GM19025 (cell line): ENCODE results near the gene GPR27.

ENCODE experiments used
- ATAC-seq: cut with Tn5 transposase; IDR thresholded peaks from one replicate; pipeline ENCODE4 v1.9.1; 2021; ENCODE audit warnings: mild to moderate bottlenecking, low read depth, moderate library complexity; ENCODE audit not compliant: unreplicated experiment

GPR27 gene, protein sequence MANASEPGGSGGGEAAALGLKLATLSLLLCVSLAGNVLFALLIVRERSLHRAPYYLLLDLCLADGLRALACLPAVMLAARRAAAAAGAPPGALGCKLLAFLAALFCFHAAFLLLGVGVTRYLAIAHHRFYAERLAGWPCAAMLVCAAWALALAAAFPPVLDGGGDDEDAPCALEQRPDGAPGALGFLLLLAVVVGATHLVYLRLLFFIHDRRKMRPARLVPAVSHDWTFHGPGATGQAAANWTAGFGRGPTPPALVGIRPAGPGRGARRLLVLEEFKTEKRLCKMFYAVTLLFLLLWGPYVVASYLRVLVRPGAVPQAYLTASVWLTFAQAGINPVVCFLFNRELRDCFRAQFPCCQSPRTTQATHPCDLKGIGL

DNA sequence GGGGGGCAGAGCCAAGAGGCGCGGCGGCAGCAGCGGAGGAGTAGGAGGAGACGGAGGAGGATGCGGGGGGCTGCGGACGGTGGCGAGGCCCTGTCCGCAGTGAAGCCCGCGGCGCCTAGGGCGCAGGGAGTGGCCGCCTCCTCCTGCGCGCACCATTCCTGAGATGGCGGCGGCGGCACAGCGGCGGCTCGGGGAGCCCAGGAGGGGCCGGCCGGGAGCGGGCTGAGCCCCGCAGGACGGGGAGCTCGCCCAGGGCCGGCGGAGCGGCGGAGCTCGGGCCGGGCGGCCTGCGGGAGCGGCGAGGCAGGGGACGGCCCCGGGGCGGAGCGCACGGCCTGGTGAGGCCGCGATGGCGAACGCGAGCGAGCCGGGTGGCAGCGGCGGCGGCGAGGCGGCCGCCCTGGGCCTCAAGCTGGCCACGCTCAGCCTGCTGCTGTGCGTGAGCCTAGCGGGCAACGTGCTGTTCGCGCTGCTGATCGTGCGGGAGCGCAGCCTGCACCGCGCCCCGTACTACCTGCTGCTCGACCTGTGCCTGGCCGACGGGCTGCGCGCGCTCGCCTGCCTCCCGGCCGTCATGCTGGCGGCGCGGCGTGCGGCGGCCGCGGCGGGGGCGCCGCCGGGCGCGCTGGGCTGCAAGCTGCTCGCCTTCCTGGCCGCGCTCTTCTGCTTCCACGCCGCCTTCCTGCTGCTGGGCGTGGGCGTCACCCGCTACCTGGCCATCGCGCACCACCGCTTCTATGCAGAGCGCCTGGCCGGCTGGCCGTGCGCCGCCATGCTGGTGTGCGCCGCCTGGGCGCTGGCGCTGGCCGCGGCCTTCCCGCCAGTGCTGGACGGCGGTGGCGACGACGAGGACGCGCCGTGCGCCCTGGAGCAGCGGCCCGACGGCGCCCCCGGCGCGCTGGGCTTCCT lies at the start of gene GPR27:
Gene GPR27, plus strand, starts transcription at position 155 of the 909 bp plus-strand sequence. Its CDS starts 195 bp downstream, at position 350.
- ATAC-seq, result no peak

DNA sequence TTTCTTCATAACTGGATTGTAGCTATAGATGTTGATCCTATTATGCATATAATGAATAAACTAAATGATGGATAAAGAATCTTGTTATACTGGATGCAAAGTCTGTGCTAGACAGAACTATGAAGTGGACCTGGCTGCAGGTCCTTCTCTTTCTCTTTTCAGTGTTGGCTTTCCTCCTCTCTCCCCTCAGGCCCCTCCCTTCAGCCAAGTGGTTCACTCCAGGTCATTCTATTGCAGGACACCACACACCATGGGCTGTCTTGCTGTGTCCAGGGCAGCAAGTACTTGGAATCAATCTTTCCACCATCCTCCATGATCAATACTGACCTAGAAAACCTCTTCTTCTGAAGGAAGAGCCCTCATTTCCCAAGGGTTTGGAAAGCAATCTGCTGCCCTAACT lies 48.7 kb upstream of the GPR27 start:
- ATAC-seq, result no peak

DNA sequence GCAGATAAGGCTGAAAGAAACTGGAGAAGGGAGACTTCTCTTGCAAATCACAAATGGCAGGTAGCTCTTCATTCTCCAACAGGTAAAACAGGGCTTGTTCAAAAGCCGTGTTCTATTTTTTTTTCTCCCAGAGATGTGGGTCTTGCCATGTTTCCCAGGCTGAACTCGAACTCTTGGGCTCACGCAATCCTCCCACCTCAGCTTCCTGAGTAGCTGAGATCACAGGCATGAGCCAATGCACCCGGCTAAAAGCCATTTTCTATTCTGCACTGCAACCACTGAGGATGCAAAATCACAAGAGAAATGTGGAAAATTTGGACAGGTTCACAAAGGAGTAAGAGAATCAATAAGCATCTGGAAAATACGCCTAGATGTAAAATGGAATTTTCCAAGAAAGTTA lies 48.0 kb upstream of the GPR27 start:
- no peak for ATAC-seq

DNA sequence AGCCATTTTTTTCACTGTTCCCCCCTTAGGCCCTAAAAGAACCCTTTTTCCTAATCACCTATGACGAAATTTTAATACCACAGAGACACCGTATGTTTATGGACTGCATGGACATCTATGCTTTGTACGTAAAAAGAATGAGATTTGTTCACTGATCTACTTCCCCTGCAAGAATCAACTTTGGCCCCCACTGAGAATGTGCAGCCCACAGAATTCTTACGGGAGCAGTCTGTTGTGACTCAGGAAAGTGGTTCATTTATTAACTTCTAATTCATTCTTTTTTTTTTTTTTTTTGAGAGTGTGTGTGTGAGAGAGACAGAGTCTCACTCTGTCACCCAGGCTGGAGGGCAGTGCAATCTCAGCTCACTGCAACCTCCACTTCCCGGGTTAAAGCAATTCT lies 46.1 kb upstream of the GPR27 start:
- no peak for ATAC-seq

DNA sequence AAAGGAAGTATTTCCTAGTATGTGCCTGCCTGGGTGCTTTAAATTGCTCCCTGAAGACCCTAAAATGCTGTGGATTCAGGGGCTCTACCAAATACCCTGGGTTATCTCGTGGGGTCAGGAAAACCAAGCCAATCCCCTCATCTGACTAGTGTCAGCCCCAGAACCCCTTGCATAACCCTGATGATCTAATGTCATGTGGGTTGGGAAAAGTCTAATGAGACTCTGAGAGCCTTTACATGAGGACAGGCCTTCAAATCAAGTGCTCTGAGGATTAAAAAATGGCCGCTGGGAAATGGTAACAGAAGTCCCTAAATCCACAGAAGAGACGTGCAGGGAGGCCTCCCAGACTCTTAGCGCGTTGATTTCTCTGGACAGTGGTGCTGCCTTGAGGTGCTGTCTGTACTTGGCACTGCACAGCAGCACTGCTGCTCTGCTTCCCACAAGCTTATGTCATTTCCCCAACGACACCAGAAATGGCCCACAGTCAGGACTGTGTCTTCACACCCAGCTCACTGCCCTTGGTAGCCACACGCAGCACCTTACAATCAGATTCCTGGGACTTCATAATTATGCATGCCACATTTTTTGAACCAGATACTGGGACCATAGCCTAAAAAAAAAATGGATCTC lies 45.1 kb upstream of the GPR27 start:
- ATAC-seq, result no peak

DNA sequence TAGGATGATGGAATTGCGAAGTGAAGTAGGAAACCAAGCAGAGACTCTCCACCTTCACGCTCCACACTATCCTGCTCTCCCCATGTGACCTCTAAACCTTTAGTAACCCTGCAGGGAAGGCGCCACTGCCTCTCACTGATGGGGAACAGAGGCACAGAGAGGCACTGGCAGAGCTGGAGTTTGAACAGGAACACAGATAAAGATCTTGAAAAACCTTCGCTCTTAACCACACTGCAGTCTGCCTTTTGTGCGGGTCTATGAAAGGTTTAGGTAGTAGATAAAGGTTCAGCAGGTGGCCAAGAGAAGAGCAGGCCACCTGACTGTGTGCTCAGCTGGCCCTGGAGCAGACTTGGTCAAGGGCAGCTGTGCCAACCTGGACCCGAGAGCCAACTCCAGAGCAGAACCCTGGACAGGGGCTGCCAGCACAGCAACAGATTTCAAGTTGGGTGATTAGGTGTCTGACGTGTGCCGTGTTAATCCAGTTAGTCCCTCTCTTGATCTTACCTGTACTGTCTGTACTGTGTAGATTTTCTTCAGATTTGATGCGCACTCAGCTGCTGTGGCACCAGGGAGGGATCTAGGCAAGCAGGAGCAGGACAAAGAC lies 43.6 kb upstream of the GPR27 start:
- no peak for ATAC-seq

DNA sequence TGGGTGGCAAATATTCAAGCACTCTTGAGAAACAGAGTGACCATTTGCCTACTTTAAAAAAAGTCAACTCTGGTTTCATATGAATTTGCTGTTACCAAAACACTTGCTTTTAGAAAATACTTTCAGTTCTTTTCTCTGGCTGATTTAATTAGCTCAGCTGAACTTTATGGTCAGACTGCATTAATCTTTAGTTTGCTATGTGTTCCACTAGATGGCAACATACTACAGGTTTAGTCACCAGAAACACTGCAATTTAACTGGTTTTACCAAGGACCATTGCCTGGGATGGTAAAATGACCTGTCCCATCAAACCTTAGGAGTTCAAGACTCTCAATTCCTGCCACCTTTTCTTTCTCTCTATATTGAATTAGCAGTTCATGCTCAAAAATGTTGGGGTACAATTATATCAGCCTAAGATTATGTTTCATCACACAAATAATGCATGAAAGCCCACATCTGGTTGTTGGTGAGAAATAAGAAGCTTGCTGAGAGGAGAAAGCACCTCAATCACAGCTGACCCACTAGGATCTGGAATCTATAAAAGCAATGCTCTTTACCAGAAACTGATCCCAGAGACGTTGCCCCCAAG lies 42.7 kb upstream of the GPR27 start:
- ATAC-seq, result peak; percentile 60

DNA sequence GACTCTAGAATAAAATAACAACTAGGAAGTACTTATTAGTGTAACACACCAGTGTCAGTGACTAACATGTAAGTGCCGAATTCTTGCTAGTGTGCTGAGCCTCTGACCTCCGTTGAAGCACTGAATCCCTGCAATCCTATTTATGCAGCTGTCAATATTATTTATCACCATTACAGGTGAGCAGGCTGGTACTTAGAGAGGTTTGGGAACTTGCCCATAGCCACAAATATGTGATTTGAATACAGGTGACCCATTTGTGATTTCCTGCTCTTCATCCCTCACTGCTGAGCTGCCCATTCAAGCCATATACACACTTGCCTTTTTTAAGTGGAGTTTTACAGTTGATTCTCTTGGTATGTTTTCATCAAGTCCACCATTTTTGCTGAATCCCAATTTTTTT lies 40.6 kb upstream of the GPR27 start:
- no peak for ATAC-seq

DNA sequence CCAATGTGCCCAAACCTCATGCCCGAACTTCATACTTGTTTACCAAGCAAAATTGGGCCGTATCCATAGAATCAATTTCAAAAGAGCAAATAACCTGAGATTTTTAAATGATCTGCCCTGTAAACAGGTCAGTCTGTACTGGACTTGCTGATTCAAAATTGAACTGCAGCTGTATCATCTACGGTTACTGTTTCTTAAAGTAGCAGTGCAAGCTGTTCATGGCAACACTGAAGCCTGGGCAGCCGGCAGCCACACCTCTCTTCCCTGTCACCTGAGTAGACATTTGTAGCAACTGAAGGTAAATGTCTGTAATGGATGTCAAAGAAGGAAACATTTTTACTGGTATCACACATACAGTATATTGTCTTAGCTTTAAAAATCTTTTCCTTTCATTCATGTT lies 39.1 kb upstream of the GPR27 start:
- no peak for ATAC-seq

DNA sequence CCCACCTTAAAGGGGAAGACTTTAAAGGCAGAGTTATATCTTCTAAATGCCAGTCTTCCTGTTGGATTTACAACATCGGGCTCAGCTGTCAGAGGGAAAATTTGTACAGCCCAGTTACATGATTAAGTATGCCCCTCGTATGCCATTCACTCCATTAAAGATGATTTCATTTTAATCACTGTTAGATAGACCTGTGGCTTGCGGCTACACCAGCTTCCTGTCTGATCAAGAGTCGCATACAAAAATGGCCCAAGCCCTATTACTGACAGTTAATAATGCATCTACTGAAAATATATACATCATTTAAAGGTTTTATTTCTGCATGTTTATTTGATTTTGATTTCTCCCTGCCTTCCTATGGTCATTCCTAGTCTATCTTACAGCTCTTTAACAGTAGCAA lies 35.6 kb upstream of the GPR27 start:
- no peak for ATAC-seq

DNA sequence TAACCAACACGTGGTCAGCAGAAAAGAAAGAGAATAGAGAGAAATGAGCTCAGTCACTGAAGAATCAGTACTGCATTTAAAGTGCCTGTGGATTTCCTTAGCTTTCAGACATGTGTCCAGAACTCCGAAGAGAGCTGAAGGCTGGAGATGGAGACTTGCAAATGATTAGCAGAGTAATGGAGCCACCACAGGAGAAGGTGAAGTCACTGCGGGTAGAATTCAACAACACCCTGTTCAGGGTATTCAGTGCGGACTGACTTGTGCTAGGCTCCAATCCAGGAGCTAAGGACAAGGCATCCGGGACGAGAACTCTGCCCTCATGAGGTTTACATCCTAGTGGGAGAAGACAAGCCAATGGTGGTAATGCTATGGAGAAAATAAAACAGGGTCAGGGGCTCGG lies 32.7 kb upstream of the GPR27 start:
- ATAC-seq, result no peak

DNA sequence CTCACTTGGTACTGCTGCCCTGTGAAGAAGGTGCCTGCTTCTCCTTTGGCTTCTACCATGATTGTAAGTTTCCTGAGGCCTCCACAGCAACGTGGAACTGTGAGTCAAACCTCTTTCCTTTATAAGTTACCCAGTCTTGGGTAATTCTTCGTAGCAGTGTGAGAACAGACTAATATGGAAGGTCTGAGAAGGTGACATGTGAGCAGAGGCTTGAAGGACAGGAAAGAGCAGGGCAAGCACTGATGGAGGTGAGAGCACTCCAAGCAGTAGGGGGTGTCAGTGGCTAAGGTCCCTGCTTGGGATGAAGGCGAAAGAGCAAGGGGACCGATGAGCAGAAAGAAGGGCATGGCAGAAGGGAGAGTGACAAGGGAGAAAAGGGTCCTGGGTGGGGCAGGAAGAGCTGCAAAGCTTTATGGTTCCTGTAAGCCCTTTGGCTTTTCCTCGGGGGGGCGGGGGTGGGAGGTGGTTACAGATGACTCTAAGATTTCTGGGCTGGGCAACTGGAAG lies 32.0 kb upstream of the GPR27 start:
- no peak for ATAC-seq

DNA sequence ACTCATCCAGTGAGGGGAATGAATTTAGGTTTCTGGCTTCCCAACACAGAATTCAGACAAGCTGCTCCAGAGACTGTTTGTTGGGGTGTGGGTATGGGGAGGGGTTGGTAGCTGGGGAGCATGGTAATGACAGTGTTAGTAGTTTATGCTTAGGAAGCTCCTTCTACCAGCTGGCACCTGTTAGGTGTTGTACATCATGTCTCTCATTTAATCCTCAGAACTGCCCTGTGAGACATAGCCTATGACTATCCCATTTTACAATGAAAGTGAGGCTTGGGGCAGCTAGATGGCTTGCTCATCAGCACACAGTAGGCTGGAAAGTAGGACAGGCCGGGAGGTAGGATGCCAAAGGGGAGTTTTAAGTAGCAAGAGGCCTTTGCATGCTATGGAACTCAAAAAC lies 31.0 kb upstream of the GPR27 start:
- ATAC-seq, result no peak

DNA sequence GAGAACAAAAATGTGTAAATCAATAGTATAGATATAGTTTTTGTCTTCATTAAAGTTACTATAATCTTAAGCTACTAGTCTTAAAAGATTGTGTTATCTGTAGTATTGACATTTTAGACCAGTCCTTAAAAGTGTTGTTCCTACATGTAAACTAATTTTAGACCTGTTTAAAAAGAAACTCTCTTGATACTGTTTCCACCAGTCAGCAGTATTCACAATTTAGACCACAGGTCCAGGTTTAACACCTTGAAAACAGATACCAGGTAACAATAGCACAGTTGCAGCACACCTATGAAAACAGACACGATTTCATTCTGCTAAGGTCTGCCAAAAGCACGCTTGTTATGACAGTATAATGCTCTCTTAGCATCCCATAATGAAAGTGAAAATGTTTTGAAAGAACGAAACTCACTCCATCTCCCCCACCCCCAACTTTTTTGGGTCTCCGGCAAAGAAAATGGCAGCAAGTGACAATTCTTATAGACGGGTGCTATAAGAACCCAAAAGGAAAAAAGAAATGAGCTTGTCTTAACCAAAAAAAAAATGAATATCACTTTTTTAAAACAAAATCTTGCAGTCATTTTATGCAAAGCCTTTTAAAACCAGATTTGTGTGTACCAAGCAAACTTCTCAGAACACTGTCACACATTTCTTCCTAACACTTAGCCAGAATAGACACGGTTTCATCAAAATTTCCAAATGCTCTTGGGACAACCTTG lies 30.0 kb upstream of the GPR27 start:
- no peak for ATAC-seq

DNA sequence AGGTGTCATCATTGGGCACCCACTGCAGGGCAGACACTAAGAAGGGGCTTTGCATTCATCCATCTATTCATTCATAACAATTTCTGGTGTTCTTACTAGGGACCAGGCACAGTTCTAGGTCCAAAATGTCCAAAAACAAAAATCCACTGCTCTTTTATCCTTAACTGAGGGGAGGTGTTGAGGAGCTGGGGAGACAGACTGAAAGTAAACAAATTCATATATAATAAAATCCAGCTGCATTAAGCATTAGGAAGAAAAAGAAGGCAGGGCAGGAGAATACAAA lies 29.5 kb upstream of the GPR27 start:
- no peak for ATAC-seq

DNA sequence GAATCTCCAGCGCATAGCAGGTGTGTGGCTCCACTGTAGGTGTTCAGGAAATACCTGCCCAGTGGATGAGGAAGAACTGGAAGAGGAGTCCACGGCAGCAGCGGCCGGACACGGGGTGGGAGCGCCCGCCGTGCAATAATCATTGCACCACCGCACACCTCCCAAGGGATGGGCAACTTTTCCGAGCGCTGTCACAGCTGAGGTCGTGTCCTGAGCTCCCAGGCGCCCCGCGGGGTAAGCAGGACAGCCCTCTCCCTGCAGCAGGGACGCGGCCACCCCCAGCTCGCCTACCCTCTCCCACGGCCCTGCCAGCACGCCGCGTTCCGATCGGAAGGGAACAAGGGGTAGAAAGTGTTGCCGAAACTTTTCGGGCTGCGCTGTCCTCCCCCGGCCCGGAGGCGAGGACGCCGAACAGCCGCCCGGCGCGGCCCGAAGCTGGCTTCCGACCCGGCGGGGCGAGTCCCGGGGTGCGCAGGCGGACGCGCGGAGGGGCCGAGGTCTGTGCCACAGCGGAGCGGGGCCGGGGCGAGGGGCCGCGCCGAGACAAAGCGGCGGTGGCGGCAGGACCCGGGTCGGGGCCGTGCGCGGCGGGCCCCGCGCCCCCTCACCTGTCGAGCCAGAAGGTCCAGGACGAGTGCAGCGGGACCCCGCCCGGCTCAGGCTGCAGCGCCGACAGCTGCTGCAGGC lies 28.9 kb upstream of the GPR27 start:
- ATAC-seq, result peak; percentile 43

DNA sequence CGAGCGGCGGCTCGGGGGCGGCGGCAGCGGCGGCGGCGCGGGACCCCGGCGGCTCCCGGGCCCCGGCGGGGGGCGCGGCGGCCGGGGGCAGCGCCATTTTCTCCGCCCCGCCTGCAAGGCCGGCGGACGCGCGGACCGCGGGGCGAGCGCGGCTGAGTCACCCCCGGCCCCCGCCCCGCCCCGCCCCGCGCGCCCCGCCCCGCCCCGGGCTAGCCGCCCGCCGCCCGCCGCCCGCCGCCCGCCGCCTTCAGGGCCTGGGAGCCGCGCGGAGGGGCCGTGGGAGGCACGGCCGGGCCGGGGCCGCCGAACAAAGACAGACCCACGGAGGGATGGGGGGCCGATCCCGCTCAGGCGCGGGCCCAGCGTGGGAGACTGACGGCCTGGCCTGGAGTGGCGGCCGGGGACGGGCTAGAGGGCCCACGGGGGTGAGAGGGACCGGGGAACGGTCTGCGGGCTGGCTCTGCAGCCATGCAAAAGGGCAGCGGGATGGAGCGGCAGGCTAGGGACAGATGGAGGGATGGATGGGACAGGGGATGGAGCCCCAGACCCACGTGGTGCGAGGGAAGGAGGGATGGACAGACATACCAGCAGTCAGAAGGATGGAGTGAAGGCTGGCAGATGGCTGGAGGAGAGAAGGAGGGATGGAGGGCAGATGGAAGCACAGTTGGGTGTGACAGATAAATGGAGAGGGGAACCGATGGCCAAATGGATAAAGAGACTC lies 28.2 kb upstream of the GPR27 start, which contains the start of gene EIF4E3:
Gene EIF4E3, minus strand, starts transcription at position 132 of the 721 bp plus-strand sequence. Its CDS starts 35 bp downstream, at position 97.
- peak; percentile 59 for ATAC-seq

DNA sequence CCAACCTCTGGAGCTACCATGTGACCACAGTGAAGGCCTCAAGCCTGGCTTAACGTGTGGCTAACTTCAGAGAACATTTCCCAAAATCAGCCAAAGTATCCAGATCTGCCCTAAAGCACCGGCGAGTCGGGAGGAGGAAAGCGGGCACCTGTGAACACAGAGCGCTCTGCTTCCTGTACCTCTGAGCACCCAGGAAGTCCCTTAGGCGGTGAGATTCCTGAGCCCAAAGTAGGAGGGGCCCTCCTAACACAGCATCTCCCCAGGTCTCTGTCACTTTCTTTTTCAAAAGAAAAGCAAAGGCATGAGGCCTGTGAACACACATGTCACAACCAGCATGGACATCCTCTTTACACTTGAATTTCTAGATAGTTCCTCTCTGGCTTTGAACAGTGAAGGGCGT lies 27.5 kb upstream of the GPR27 start:
- ATAC-seq, result no peak
